ENCODE measurements around the gene PNRC2.

The PNRC2 gene

GRCh38 chr1:23979387-23979880 is 19.8 kb downstream of the PNRC2 start:
- H3K27me3 ChIP-seq (ENCODE audit: control insufficient read depth in 1 of 2, insufficient read depth in 1 of 2, low read length in 2 of 2), result no peaks in the 10 kb centered on the region
- H3K27ac ChIP-seq (ENCODE audit: low read length, poor library complexity, severe bottlenecking), result no peak overlapping the region
- H2BK120ac ChIP-seq (ENCODE audit: low read depth, low read length), result peak overlapping the region; percentile 27
- no peak overlapping the region for H2BK15ac ChIP-seq (ENCODE audit: low read depth, poor library complexity, severe bottlenecking)
- no peak overlapping the region for H3K23ac ChIP-seq (ENCODE audit: low read length in 2 of 2)
- peaks cover 6% of the 10 kb centered on the region for H3K4me1 ChIP-seq (ENCODE audit: control insufficient read depth, insufficient read depth, low read depth, low read length)
- H2BK12ac ChIP-seq (ENCODE audit: low read length in 2 of 2), result no peak overlapping the region
- peak overlapping the region in 1 of 2 experiments; percentile 100 for H3K14ac ChIP-seq (ENCODE audit: low read length in 2 of 2)
- no peak overlapping the region for H2AFZ ChIP-seq (ENCODE audit: low read depth, low read length)
- H4K8ac ChIP-seq (ENCODE audit: low read length), result no peak overlapping the region
- peaks cover 2 to 31% of the 10 kb centered on the region in 2 experiments for H3K36me3 ChIP-seq (ENCODE audit: control insufficient read depth in 1 of 2, insufficient read depth in 2 of 2, low read depth in 1 of 2, low read length in 2 of 2)
- no peak for DNase-seq
- peak overlapping the region; percentile 89 to 99 for H3K4me3 ChIP-seq (ENCODE audit: insufficient read depth in 1 of 2, low read depth in 1 of 2, low read length in 2 of 2)
- H3K4me2 ChIP-seq (ENCODE audit: low read length, poor library complexity, severe bottlenecking), result peak overlapping the region; percentile 47
- H3K4ac ChIP-seq (ENCODE audit: low read depth in 1 of 2, low read length in 2 of 2), result peak overlapping the region; percentile 98 to 100
- peak overlapping the region; percentile 83 for H2BK5ac ChIP-seq (ENCODE audit: low read depth, low read length, poor library complexity, severe bottlenecking)
- under 1% methylated on average over 13 of the region's 13 CpGs for WGBS
- H3K18ac ChIP-seq (ENCODE audit: low read depth in 1 of 2, low read length in 2 of 2), result peak overlapping the region; percentile 100
- no peaks in the 10 kb centered on the region for H3K9me3 ChIP-seq (ENCODE audit: control insufficient read depth, low read length)
- peak overlapping the region; percentile 99 for H3K9ac ChIP-seq (ENCODE audit: low read length)
- H2AK5ac ChIP-seq (ENCODE audit: low read length, severe bottlenecking), result no peak overlapping the region
- H3K79me1 ChIP-seq (replicated peaks; ENCODE audit: low read length, poor library complexity, severe bottlenecking), result no peaks in the 10 kb centered on the region
- peak overlapping the region; percentile 37 for H4K91ac ChIP-seq (ENCODE audit: low read length)

GRCh38 chr1:23979881-23980727 is 20.5 kb downstream of the PNRC2 start, which contains the start of gene SRSF10:
SRSF10 (minus strand) TSS chr1:23980327; CDS start chr1:23980255, 72 bp downstream.
- peak within 1 kb of the TSS; percentile 100 for H3K18ac ChIP-seq (ENCODE audit: low read depth in 1 of 2, low read length in 2 of 2)
- H3K4me3 ChIP-seq (ENCODE audit: insufficient read depth in 1 of 2, low read depth in 1 of 2, low read length in 2 of 2), result peak within 1 kb of the TSS; percentile 89 to 99
- peak within 1 kb of the TSS; percentile 95 for H4K8ac ChIP-seq (ENCODE audit: low read length)
- H3K27ac ChIP-seq (ENCODE audit: low read length, poor library complexity, severe bottlenecking), result peak within 1 kb of the TSS; percentile 92
- peak; percentile 99 for DNase-seq
- no peaks in the 10 kb centered on the region for H3K9me3 ChIP-seq (ENCODE audit: control insufficient read depth, low read length)
- peak within 1 kb of the TSS in 1 of 2 experiments; percentile 98 for H3K23ac ChIP-seq (ENCODE audit: low read length in 2 of 2)
- peak within 1 kb of the TSS; percentile 58 for H3K4me2 ChIP-seq (ENCODE audit: low read length, poor library complexity, severe bottlenecking)
- H2BK5ac ChIP-seq (ENCODE audit: low read depth, low read length, poor library complexity, severe bottlenecking), result peak within 1 kb of the TSS; percentile 83
- H3K27me3 ChIP-seq (ENCODE audit: control insufficient read depth in 1 of 2, insufficient read depth in 1 of 2, low read length in 2 of 2), result no peaks in the 10 kb centered on the region
- peak within 1 kb of the TSS; percentile 84 for H2BK15ac ChIP-seq (ENCODE audit: low read depth, poor library complexity, severe bottlenecking)
- peak within 1 kb of the TSS; percentile 91 for H2AK5ac ChIP-seq (ENCODE audit: low read length, severe bottlenecking)
- WGBS, result under 1% methylated on average over 77 of the region's 84 CpGs
- H3K9ac ChIP-seq (ENCODE audit: low read length), result peak within 1 kb of the TSS; percentile 99
- peak within 1 kb of the TSS; percentile 99 for H4K91ac ChIP-seq (ENCODE audit: low read length)
- peak within 1 kb of the TSS; percentile 75 to 83 for H2BK12ac ChIP-seq (ENCODE audit: low read length in 2 of 2)
- H3K4ac ChIP-seq (ENCODE audit: low read depth in 1 of 2, low read length in 2 of 2), result peak within 1 kb of the TSS; percentile 98 to 100
- peak within 1 kb of the TSS; percentile 39 for H2BK120ac ChIP-seq (ENCODE audit: low read depth, low read length)
- H3K79me1 ChIP-seq (replicated peaks; ENCODE audit: low read length, poor library complexity, severe bottlenecking), result no peaks in the 10 kb centered on the region
- peaks cover 0 to 25% of the 10 kb centered on the region in 2 experiments for H3K36me3 ChIP-seq (ENCODE audit: control insufficient read depth in 1 of 2, insufficient read depth in 2 of 2, low read depth in 1 of 2, low read length in 2 of 2)
- H2AFZ ChIP-seq (ENCODE audit: low read depth, low read length), result peak within 1 kb of the TSS; percentile 83
- H3K4me1 ChIP-seq (ENCODE audit: control insufficient read depth, insufficient read depth, low read depth, low read length), result peaks cover 9% of the 10 kb centered on the region
- H3K14ac ChIP-seq (ENCODE audit: low read length in 2 of 2), result peak within 1 kb of the TSS in 1 of 2 experiments; percentile 100

DNA sequence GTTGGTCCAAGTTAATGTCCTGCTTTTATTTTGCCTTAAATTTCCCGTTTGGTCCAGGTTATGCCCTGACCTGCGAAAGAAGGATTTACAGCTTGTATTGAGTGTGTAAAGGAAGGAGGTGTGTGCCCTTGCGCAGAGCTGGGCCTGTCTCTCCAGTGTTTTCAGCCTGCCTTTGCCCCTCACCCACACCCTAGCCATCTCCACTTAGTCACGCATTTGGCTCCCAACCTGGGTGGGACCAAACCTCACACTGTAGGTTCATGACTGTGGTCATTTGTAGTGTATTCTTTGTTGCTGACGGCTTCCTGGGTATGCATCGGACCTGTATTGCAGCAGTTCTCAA is 21.1 kb downstream of the PNRC2 start:
- Histone ChIP-seq H2AK5ac (ENCODE audit: low read length, severe bottlenecking) (peak overlapping the region; percentile 5), H3K9ac (ENCODE audit: low read length) (peak overlapping the region; percentile 99), H4K91ac (ENCODE audit: low read length) (peak overlapping the region; percentile 86), H3K14ac (ENCODE audit: low read length in 2 of 2) (no peak overlapping the region), H2BK12ac (ENCODE audit: low read length in 2 of 2) (peak overlapping the region; percentile 3 to 75), H2AFZ (ENCODE audit: low read depth, low read length) (no peak overlapping the region), H2BK15ac (ENCODE audit: low read depth, poor library complexity, severe bottlenecking) (no peak overlapping the region), H4K8ac (ENCODE audit: low read length) (peak overlapping the region; percentile 95), H3K27ac (ENCODE audit: low read length, poor library complexity, severe bottlenecking) (peak overlapping the region; percentile 79), H3K23ac (ENCODE audit: low read length in 2 of 2) (no peak overlapping the region), H3K79me1 (replicated peaks; ENCODE audit: low read length, poor library complexity, severe bottlenecking) (no peaks in the 10 kb centered on the region), H3K4me2 (ENCODE audit: low read length, poor library complexity, severe bottlenecking) (peak overlapping the region; percentile 58), H3K18ac (ENCODE audit: low read depth in 1 of 2, low read length in 2 of 2) (peak overlapping the region; percentile 26 to 49), H2BK5ac (ENCODE audit: low read depth, low read length, poor library complexity, severe bottlenecking) (no peak overlapping the region), H2BK120ac (ENCODE audit: low read depth, low read length) (peak overlapping the region; percentile 39), H3K9me3 (ENCODE audit: control insufficient read depth, low read length) (no peaks in the 10 kb centered on the region), H3K4me1 (ENCODE audit: control insufficient read depth, insufficient read depth, low read depth, low read length) (peaks cover 9% of the 10 kb centered on the region), H3K36me3 (ENCODE audit: control insufficient read depth in 1 of 2, insufficient read depth in 2 of 2, low read depth in 1 of 2, low read length in 2 of 2) (peaks cover 0 to 22% of the 10 kb centered on the region in 2 experiments), H3K27me3 (ENCODE audit: control insufficient read depth in 1 of 2, insufficient read depth in 1 of 2, low read length in 2 of 2) (no peaks in the 10 kb centered on the region), H3K4me3 (ENCODE audit: insufficient read depth in 1 of 2, low read depth in 1 of 2, low read length in 2 of 2) (peak overlapping the region in 1 of 2 experiments; percentile 89), H3K4ac (ENCODE audit: low read depth in 1 of 2, low read length in 2 of 2) (peak overlapping the region in 1 of 2 experiments; percentile 21)
- WGBS, result 56% methylated on average over 3 of the region's 6 CpGs
- DNase-seq, result peak; percentile 54

Measured in mesenchymal stem cell (in vitro differentiated cells and primary cell).